Spleen (tissue), 11 donors: Measurements from ENCODE around the gene SMARCAL1. TPM values are rescaled to one million over a fixed set of nuclear protein-coding genes. Genes with fewer than 3 reads are reported as not detected.

Source experiments
- DNase-seq: peaks from one replicate; pipeline ENCODE4 v3.0.0-alpha.2; 2020
- H3K27ac ChIP-seq, 8 donors: fragments of 200-600 bp; sonication (generic) in 7 of 8; 1 replicate in 4 of 8; 2 replicates in 4 of 8; pipeline versions ENCODE4 v1.5.0 to v1.8.0; 2016 to 2021; ENCODE audit warnings: inconsistent platforms in 4 of 8, mild to moderate bottlenecking in 4 of 8, moderate library complexity in 1 of 8
- H3K27me3 ChIP-seq, 7 donors: fragments of 200-600 bp; sonication (generic) in 6 of 7; replicated peaks in 1 of 7; 1 replicate in 4 of 7; 2 replicates in 3 of 7; pipeline versions ENCODE4 v1.5.0 to v1.8.0; 2016 to 2021; ENCODE audit warnings: inconsistent platforms in 3 of 7, mild to moderate bottlenecking in 1 of 7
- H3K36me3 ChIP-seq, 6 donors: fragments of 200-600 bp; sonication (generic) in 5 of 6; 1 replicate in 4 of 6; 2 replicates in 2 of 6; pipeline versions ENCODE4 v1.5.0 to v1.8.0; 2016 to 2021; ENCODE audit warnings: inconsistent platforms in 2 of 6
- H3K4me1 ChIP-seq, 6 donors: fragments of 200-600 bp; sonication (generic) in 5 of 6; 1 replicate in 3 of 6; 2 replicates in 3 of 6; pipeline versions ENCODE4 v1.5.0 to v1.8.0; 2016 to 2021; ENCODE audit warnings: inconsistent platforms in 3 of 6
- H3K4me3 ChIP-seq, 8 donors: fragments of 200-600 bp; sonication (generic) in 7 of 8; 1 replicate in 4 of 8; 2 replicates in 4 of 8; pipeline versions ENCODE4 v1.5.0 to v1.8.0; 2016 to 2021; ENCODE audit warnings: inconsistent platforms in 4 of 8, mild to moderate bottlenecking in 4 of 8, moderate library complexity in 2 of 8
- H3K9me3 ChIP-seq, 8 donors: fragments of 200-600 bp; sonication (generic) in 7 of 8; 1 replicate in 4 of 8; 2 replicates in 4 of 8; pipeline versions ENCODE4 v1.5.0 to v1.8.0; 2016 to 2021; ENCODE audit warnings: inconsistent platforms in 4 of 8
- POLR2A ChIP-seq, 3 donors: fragments of 450-650 bp; IDR thresholded peaks; one replicate each; pipeline ENCODE4 v1.5.1; 2017; ENCODE audit warnings: antibody characterized with exemption in 3 of 3, mild to moderate bottlenecking in 1 of 3
- POLR2AphosphoS5 ChIP-seq, 3 donors: sonication (generic); formaldehyde crosslinking; IDR thresholded peaks; one replicate each; pipeline ENCODE4 v1.5.1; 2017; ENCODE audit warnings: antibody characterized with exemption in 3 of 3
- WGBS, 5 donors: extraction: QIAGEN DNeasy Blood & Tissue Kit in 3 of 5; methylation state at CpG; one replicate each; pipeline versions ENCODE4 v1.1.5 to v1.1.7; 2013 to 2018; 5-methylcytosine and 5-hydroxymethylcytosine counted together
- intact Hi-C: fragments of 100-400 bp; cut with DNase I; formaldehyde crosslinking; loops from one replicate; pipeline ENCODE4 v1.15.0; 2023; ENCODE audit warnings: low total_unique reads
- polyA plus RNA-seq, 3 donors: library from polyadenylated mRNA; stranded (reverse); fragments of 200-250 nt; gene quantifications; one replicate each; pipeline ENCODE4 v1.2.1, GENCODE V29; 2013
- total RNA-seq, 7 donors: library from RNA; depleted of rRNA in 3 of 7; stranded (reverse); fragments of >200 nt in 3 of 7; fragmentation: NEBNext Ultra II Directional in 4 of 7; extraction: Animal tissue kit (Norgen Biotek cat#: 25700) in 4 of 7; gene quantifications; one replicate each; pipeline versions ENCODE4 v1.1.0 to v1.2.1, GENCODE V29; 2016 to 2021
- TF ChIP-seq, protein P1 (sequence below), 11 experiments: fragments of 200-600 bp in 7 of 11; fragments of 450-650 bp in 4 of 11; sonication (generic) in 4 of 11; IDR thresholded peaks in 8 of 11; conservative IDR thresholded peaks in 3 of 11; 1 replicate in 7 of 11; 2 replicates in 4 of 11; pipeline versions ENCODE4 v1.4.0 to v1.8.0; 2016 to 2021; ENCODE audit warnings: antibody characterized with exemption in 11 of 11, inconsistent platforms in 4 of 11, mild to moderate bottlenecking in 1 of 11
- donor health status: healthy with polysubstance abuse.
- donor health status: DM: no; HTN: no; CAD: no; lungs with moderate emphysema.
- donor health status: DM: no; HTN: no; CAD: no.
- donor health status: Bipolar disorder and iron deficiency.
- donor health status: healthy.
- donor health status: DM: no; HTN: no; CAD: no.
- donor health status: DM: yes; HTN: yes; CAD: no.

The SMARCAL1 gene
- total and polyA plus RNA-seq, 10 donors = 7.3 to 34.9 (median 24.6) TPM

DNA sequence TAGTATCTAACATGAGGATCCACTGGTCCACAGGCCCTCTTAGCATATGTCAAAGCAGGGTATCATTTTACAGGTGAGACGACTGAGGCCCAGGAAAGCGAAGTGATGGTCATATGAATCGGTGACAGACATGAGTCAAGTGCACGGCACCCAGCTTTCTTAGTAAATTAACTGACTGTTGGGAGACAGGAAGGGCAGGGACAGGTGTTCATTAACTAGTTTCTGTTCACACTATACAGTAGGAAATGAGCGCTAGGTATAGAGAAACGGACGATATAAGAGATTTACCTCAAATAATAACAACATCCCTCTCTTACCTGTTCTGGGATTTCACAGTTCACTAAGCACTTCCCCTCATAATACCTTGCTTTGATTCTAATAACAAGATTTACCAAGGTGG lies 1.7 kb upstream of the SMARCAL1 start:
- no peak for DNase-seq
- 77 to 90% (median 80%) methylated on average over 7 of the region's 7 CpGs for WGBS, 5 donors
- H3K4me1 ChIP-seq = peaks cover 0 to 22% (median 14%) of the 10 kb centered on the region in 6 donors
- peaks cover 0 to 12% (median 11%) of the 10 kb centered on the region in 6 donors for H3K36me3 ChIP-seq
- intact Hi-C loops = loop anchor here (10.0 kb wide), 1 partner anchor 84 kb away; the partner anchor contains the start of gene RPL37A
- H3K27ac ChIP-seq = no peak overlapping the region
- H3K4me3 ChIP-seq = no peak overlapping the region
- TF ChIP-seq POLR2AphosphoS5 (IDR thresholded peaks at IDR 0.05) (no peak), POLR2A (IDR thresholded peaks at IDR 0.05) (no peak)
- TF ChIP-seq, protein P1, sequence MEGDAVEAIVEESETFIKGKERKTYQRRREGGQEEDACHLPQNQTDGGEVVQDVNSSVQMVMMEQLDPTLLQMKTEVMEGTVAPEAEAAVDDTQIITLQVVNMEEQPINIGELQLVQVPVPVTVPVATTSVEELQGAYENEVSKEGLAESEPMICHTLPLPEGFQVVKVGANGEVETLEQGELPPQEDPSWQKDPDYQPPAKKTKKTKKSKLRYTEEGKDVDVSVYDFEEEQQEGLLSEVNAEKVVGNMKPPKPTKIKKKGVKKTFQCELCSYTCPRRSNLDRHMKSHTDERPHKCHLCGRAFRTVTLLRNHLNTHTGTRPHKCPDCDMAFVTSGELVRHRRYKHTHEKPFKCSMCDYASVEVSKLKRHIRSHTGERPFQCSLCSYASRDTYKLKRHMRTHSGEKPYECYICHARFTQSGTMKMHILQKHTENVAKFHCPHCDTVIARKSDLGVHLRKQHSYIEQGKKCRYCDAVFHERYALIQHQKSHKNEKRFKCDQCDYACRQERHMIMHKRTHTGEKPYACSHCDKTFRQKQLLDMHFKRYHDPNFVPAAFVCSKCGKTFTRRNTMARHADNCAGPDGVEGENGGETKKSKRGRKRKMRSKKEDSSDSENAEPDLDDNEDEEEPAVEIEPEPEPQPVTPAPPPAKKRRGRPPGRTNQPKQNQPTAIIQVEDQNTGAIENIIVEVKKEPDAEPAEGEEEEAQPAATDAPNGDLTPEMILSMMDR (IDR thresholded peaks at IDR 0.05 in 8 of 11, conservative IDR thresholded peaks at IDR 0.05 in 3 of 11) = no peak
- H3K27me3 ChIP-seq = no peaks in the 10 kb centered on the region
- no peaks in the 10 kb centered on the region for H3K9me3 ChIP-seq

DNA sequence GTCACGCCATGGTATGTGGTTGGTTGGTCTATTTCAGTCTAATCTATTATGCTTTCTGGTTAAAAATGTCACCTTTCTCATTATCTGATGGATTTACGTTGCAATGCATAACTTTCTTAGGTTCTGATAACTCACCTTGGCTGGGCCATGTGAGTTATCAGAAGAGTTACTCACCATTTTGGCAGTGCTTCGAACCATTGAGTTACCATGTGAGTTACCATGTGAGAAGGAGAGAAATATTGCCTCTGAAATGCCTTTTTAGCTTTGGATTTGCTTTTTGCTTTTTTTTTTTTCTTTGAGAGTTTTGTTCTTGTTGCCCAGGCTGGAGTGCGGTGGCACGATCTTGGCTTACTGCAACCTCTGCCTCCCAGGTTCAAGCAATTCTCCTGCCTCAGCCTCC lies 1.6 kb downstream of the SMARCAL1 start:
- DNase-seq = no peak
- Histone ChIP-seq H3K9me3 (no peaks in the 10 kb centered on the region), H3K36me3 (peaks cover 0 to 44% (median 24%) of the 10 kb centered on the region in 6 donors), H3K27me3 (no peaks in the 10 kb centered on the region), H3K4me3 (peak overlapping the region in 1 of 8 donors; percentile 85), H3K4me1 (peaks cover 0 to 41% (median 22%) of the 10 kb centered on the region in 6 donors), H3K27ac (no peak overlapping the region)
- TF ChIP-seq POLR2A (IDR thresholded peaks at IDR 0.05) (no peak), POLR2AphosphoS5 (IDR thresholded peaks at IDR 0.05) (no peak)
- TF ChIP-seq, protein P1 (IDR thresholded peaks at IDR 0.05 in 8 of 11, conservative IDR thresholded peaks at IDR 0.05 in 3 of 11) = no peak
- 94 to 99% (median 98%) methylated on average over 5 of the region's 5 CpGs for WGBS, 5 donors
- intact Hi-C loops = loop anchor here (10.0 kb wide), 1 partner anchor 81 kb away; the partner anchor contains the start of gene RPL37A

- Histone ChIP-seq H3K4me1 (peaks cover 0 to 41% (median 22%) of the 10 kb centered on the region in 6 donors), H3K27ac (no peak overlapping the region), H3K4me3 (no peak overlapping the region), H3K9me3 (no peaks in the 10 kb centered on the region), H3K36me3 (peaks cover 0 to 54% (median 25%) of the 10 kb centered on the region in 6 donors), H3K27me3 (no peaks in the 10 kb centered on the region)
- DNase-seq = no peak
- TF ChIP-seq, protein P1 (IDR thresholded peaks at IDR 0.05 in 8 of 11, conservative IDR thresholded peaks at IDR 0.05 in 3 of 11) = no peak
- TF ChIP-seq POLR2AphosphoS5 (IDR thresholded peaks at IDR 0.05) (no peak), POLR2A (IDR thresholded peaks at IDR 0.05) (no peak)
- intact Hi-C loops = loop anchor here (10.0 kb wide), 1 partner anchor 80 kb away; the partner anchor contains the start of gene RPL37A
- 94 to 98% (median 98%) methylated on average over 3 of the region's 3 CpGs for WGBS, 5 donors
Measured at GRCh38 chr2:216414772-216415319, 2.6 kb downstream of the SMARCAL1 start.

- Histone ChIP-seq H3K36me3 (peaks cover 0 to 61% (median 32%) of the 10 kb centered on the region in 6 donors), H3K9me3 (no peaks in the 10 kb centered on the region), H3K4me1 (peaks cover 0 to 41% (median 22%) of the 10 kb centered on the region in 6 donors), H3K27me3 (no peaks in the 10 kb centered on the region), H3K4me3 (no peak overlapping the region), H3K27ac (no peak overlapping the region)
- DNase-seq = no peak
- no peak for TF ChIP-seq POLR2AphosphoS5 (IDR thresholded peaks at IDR 0.05)
- no peak for TF ChIP-seq POLR2A (IDR thresholded peaks at IDR 0.05)
- TF ChIP-seq, protein P1 (IDR thresholded peaks at IDR 0.05 in 8 of 11, conservative IDR thresholded peaks at IDR 0.05 in 3 of 11) = no peak
- intact Hi-C loops = loop anchor here (10.0 kb wide), 1 partner anchor 79 kb away; the partner anchor contains the start of gene RPL37A
- 82 to 94% (median 92%) methylated on average over 3 of the region's 3 CpGs for whole genome bisulfite sequencing, 5 donors
Measured at GRCh38 chr2:216415541-216415940, 3.3 kb downstream of the SMARCAL1 start.
